GM12874 (cell line): Measurements from ENCODE around the gene CNBP.

ENCODE experiments used
- CTCF ChIP-seq: IDR thresholded peaks from 2 replicates; pipeline ENCODE4 v1.5.1; 2011; ENCODE audit warnings: low read depth, mild to moderate bottlenecking, control low read depth, low read length, moderate library complexity; ENCODE audit not compliant: insufficient read depth

CNBP gene

DNA sequence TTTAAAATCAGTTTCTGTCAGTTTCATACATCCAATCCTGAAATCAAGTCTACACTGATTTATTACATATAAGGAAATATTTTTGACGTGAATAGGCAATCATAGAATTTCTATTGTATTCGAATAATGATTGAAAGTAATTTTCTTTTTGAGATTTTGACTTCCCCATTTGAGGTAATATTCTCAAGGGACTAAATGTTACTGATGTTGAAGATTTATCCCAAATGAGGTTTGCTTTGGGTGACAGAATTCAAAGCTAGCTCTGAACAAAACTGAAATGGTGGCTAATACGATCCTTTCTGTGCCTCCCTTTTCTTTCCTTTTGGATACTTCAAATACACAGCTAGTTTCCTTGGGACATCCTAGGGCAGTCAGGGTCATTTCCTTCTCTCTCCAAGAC, 12.9 kb upstream of the CNBP start:
- no peak for TF ChIP-seq CTCF

GRCh38 chr3:129195731-129196256, 12.1 kb upstream of the CNBP start:
- no peak for TF ChIP-seq CTCF

- no peak for TF ChIP-seq CTCF
Measured at GRCh38 chr3:129187857-129188256, 4.2 kb upstream of the CNBP start.

DNA sequence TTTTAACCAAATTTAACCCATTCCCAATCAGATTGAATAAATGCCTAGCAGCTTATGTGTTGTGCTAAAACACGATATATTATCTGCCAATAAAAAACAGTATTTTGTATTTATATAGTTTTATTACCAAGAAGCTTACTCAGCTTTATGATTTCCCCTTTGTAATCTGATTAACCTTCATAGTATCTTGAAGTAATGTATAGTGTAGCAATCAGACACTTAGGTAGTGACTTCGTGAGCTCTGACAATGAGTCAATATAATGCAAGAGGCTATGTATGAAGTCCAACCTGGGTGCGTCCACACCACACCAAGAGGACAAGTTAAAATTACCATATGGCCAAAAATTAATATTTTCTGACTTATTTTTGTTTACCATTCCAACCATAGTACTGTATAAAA, 2.1 kb upstream of the CNBP start:
- no peak for TF ChIP-seq CTCF

DNA sequence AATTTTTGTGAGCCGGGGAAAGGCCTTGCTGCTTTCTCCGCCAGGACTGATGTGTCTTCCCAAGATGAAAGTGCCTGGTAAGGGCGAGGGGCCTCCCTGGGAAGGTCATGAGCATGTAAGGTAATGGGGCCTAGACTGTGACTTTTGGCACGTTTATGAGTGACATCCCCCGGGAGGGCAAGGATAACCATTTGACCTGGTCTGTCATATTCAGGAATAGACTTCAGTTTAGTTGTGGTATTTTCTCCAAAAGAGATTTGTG, 631 bp upstream of the CNBP start:
- TF ChIP-seq CTCF, result no peak

DNA sequence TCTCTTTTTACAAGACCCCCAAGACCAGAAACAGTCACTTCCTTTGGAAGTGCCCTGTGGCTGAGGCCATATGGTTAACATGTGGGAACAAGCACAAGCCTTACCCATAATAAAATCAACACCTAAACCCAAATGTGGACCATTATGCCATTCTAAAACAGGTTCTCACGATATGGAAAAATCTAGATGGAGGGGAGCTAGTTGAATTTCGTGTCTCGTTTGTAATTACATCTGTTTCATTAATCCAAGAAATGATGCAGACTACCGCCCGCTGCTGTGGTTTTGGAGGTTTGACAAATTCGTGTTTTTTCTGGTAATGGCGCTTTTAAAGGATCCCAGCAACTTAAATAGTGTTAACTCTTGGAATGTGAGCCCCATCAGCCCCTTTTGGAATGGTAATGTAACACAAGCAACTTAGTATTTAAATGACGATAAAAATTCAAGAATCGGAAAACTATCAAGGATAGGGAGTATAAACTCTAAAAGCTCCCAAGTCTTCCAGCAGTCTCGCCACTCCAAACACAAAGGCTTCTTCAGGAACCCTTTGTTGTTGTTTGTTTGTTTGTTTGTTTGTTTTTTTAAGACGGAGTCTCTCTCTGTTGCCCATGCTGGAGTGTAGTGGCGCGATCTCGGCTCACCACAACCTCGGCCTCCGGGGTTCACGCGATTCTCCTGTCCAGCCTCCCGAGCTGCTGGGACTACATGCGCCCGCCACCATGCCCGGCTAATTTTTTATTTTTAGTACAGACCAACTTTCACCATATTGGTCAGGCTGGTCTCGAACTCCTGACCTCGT, 1.1 kb downstream of the CNBP start:
- TF ChIP-seq CTCF, result no peak

DNA sequence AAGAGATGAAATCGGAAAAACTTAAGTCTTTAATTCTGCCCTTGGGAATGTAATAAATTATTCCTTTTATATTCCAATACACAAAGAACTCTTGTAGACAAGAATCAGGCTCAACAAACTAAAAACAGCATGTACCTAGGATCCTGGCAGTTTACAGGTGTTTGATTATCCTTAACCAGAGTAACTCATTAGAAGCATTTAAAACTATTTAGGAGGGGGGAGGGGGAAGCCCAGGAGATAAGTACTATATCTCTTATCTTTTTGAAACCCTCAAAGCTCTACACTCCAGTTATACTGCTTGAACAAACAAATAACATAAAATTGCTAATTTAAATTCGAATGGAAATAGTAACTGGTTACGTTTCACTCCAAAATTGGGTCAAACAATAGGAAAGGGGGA, 1.9 kb downstream of the CNBP start:
- TF ChIP-seq CTCF, result no peak

GRCh38 chr3:129180461-129180860, 3.2 kb downstream of the CNBP start:
- TF ChIP-seq CTCF, result no peak
